ENCODE results near the gene BZW1. TPM values are rescaled to one million over a fixed set of nuclear protein-coding genes. Genes with fewer than 3 reads are reported as not detected.

The BZW1 gene
- total RNA-seq = 100 to 1,000 TPM; 276 to 457 TPM
- polyA plus RNA-seq (ENCODE audit: insufficient read length in 2 of 2) = 100 to 1,000 TPM; 177 to 220 TPM
- long read RNA-seq, donor 1, full-length matches to known transcripts = 59 of 74 reads
- long read RNA-seq, donor 1, partial matches to known transcripts = 10 of 74 reads
- long read RNA-seq, donor 1, other reads (novel, unspliced or antisense) = 5 of 74 reads
- long read RNA-seq, donor 2, full-length matches to known transcripts = 27 of 90 reads
- long read RNA-seq, donor 2, partial matches to known transcripts = 44 of 90 reads
- long read RNA-seq, donor 2, other reads (novel, unspliced or antisense) = 19 of 90 reads
- long read RNA-seq, donor 3, full-length matches to known transcripts = 27 of 95 reads
- long read RNA-seq, donor 3, partial matches to known transcripts = 37 of 95 reads
- long read RNA-seq, donor 3, other reads (novel, unspliced or antisense) = 31 of 95 reads
- long read RNA-seq, donor 4, full-length matches to known transcripts = 26 of 52 reads
- long read RNA-seq, donor 4, partial matches to known transcripts = 26 of 52 reads
- long read RNA-seq, donor 4, other reads (novel, unspliced or antisense) = 0 of 52 reads

DNA sequence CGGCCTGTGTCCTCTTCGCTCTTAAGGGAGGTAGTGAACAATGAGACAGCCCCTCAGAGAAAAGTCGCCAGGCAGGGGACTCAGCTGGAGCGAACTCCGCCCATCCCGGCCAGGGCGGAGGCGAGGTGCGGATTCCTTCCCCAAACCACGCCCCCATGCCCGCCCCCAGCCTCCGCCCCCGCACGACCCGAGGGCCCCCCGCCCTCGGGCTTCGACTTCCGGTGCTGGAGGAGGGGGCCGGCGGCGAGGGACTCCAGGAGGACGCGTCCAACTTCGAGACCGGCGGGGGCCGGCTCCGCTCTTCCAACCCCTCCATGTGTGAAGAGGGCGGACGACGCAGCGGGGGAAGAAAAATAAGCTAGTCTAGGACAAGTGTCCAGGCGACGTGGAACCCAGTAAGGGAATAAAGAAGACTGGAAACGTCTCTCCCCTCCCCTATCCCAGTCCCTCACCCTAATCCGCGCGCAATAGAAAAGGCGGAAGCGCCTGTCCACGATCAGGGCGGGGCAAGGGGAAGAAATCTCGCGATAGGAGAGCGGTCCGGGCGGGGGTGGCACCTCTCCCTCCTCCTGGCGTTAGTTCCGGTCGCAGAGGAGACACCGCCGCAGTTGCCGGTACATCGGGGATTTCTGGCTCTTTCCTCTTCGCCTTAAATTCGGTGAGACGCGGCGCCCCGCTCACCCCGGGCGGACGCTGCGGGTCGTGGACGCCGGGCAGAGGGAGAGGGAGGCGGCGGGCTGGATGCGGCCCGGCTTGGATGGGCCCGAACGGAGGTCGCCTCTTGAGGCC is at the start of gene BZW1:
Gene BZW1, plus strand, starts transcription at position 578 of the 789 bp plus-strand sequence. CDS start 1,308 bp downstream, outside the sequence.
- Histone ChIP-seq H3K4me1 (ENCODE audit: control insufficient read depth, insufficient read depth, low read length) (peaks cover 6% of the 10 kb centered on the region), H3K27me3 (ENCODE audit: control insufficient read depth, insufficient read depth, low read length) (no peaks in the 10 kb centered on the region), H3K9me3 (ENCODE audit: control insufficient read depth, insufficient read depth, low read length) (no peaks in the 10 kb centered on the region), H3K27ac (ENCODE audit: low read depth, low read length) (peak within 1 kb of the TSS; percentile 99), H3K4me3 (ENCODE audit: low read depth, low read length) (peak within 1 kb of the TSS; percentile 81), H3K36me3 (ENCODE audit: control insufficient read depth, insufficient read depth, low read length) (peaks cover 3% of the 10 kb centered on the region)
- peak; percentile 95 to 99 (median 95) for DNase-seq (ENCODE audit: low read depth in 4 of 6, low spot score in 6 of 6)
- under 1% methylated on average over 54 of the region's 75 CpGs for WGBS (ENCODE audit: insufficient coverage)

DNA sequence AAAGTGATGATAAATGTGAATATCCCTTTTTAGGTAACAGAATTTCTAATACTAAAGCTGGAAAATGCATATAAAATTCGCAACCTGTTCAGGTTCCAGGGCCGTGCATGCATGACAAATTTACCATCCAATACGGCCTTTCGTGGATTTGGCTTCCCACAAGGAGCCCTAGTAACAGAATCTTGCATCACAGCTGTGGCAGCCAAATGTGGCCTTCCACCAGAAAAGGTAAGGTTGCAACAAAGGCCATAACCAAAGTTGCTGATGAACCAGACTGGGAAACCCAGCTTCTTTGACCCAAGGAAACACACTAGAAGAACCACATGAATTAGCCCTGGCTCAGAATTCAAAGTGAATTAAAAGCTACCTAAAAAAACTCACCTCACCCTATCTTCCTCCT is 49.6 kb upstream of the BZW1 start:
- Histone ChIP-seq H3K4me1 (ENCODE audit: control insufficient read depth, insufficient read depth, low read length) (no peaks in the 10 kb centered on the region), H3K27ac (ENCODE audit: low read depth, low read length) (no peak overlapping the region), H3K27me3 (ENCODE audit: control insufficient read depth, insufficient read depth, low read length) (no peaks in the 10 kb centered on the region), H3K9me3 (ENCODE audit: control insufficient read depth, insufficient read depth, low read length) (no peaks in the 10 kb centered on the region), H3K4me3 (ENCODE audit: low read depth, low read length) (no peak overlapping the region), H3K36me3 (ENCODE audit: control insufficient read depth, insufficient read depth, low read length) (no peaks in the 10 kb centered on the region)
- 78% methylated on average over 4 of the region's 4 CpGs for WGBS (ENCODE audit: insufficient coverage)
- DNase-seq (ENCODE audit: low read depth in 4 of 6, low spot score in 6 of 6) = no peak

DNA sequence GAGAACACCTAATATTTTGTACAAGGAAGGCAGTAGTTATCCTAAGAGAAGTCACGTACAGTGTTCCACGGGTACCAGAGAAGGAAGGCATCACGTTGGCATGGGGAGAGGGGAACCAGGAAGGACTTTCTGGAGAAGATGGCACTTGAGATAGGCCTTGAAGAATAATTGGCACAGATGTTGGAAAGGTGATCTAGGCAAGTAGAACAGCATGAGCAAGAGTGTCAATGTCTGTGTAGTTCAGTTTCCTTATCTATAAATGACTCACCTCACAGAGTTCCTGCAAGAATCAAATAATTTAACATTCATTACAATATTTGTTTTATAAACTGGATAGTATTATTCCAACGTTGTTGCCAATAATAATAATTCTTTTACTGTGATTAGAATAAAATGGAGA is 48.3 kb upstream of the BZW1 start:
- 95% methylated on average over 3 of the region's 4 CpGs for WGBS (ENCODE audit: insufficient coverage)
- no peak overlapping the region for H3K27ac ChIP-seq (ENCODE audit: low read depth, low read length)
- no peak for DNase-seq (ENCODE audit: low read depth in 4 of 6, low spot score in 6 of 6)
- no peaks in the 10 kb centered on the region for H3K27me3 ChIP-seq (ENCODE audit: control insufficient read depth, insufficient read depth, low read length)
- no peaks in the 10 kb centered on the region for H3K4me1 ChIP-seq (ENCODE audit: control insufficient read depth, insufficient read depth, low read length)
- H3K9me3 ChIP-seq (ENCODE audit: control insufficient read depth, insufficient read depth, low read length) = no peaks in the 10 kb centered on the region
- no peaks in the 10 kb centered on the region for H3K36me3 ChIP-seq (ENCODE audit: control insufficient read depth, insufficient read depth, low read length)
- no peak overlapping the region for H3K4me3 ChIP-seq (ENCODE audit: low read depth, low read length)

DNA sequence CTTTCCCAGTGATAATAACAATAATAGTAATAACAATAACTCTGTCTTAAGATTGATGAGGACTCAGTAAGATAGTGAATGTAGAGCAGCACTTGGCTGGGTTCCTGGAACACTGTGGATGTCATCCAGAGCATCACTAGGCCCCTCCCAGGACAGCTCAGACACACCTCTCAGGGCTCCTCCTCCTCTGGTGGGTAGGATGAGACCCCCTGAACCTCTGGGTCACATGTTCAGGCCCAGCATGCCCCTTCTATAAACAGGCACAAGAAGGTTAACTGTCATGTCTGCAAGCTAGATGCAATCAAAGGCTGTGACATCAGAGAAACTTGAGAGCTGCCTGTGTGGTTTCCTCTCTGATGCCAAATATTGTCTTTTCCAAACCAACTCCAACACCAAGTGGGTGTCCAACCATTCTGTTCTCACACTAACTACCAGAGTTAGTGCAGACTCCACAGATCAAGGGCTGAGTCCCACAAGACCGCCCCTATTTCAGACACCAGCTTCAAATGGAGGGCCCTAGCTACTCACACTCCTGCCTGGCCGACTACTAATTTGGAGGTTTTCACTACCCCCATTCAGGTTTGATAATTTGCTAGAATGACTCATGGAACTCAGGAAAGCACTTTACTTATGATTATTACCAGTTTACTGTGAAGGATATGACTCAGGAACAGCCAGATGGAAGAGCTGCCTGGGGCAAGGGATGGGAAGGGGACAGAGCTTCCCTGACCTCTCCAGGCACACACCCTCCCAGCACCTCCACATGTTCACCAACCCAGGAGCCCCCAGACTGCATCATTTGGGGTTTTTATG is 46.4 kb upstream of the BZW1 start:
- peak in 1 of 6 donors; percentile 44 for DNase-seq (ENCODE audit: low read depth in 4 of 6, low spot score in 6 of 6)
- Histone ChIP-seq H3K27ac (ENCODE audit: low read depth, low read length) (no peak overlapping the region), H3K4me3 (ENCODE audit: low read depth, low read length) (no peak overlapping the region), H3K36me3 (ENCODE audit: control insufficient read depth, insufficient read depth, low read length) (no peaks in the 10 kb centered on the region), H3K9me3 (ENCODE audit: control insufficient read depth, insufficient read depth, low read length) (no peaks in the 10 kb centered on the region), H3K27me3 (ENCODE audit: control insufficient read depth, insufficient read depth, low read length) (no peaks in the 10 kb centered on the region), H3K4me1 (ENCODE audit: control insufficient read depth, insufficient read depth, low read length) (no peaks in the 10 kb centered on the region)
- 80% methylated on average over 1 of the region's 2 CpGs for WGBS (ENCODE audit: insufficient coverage)

DNA sequence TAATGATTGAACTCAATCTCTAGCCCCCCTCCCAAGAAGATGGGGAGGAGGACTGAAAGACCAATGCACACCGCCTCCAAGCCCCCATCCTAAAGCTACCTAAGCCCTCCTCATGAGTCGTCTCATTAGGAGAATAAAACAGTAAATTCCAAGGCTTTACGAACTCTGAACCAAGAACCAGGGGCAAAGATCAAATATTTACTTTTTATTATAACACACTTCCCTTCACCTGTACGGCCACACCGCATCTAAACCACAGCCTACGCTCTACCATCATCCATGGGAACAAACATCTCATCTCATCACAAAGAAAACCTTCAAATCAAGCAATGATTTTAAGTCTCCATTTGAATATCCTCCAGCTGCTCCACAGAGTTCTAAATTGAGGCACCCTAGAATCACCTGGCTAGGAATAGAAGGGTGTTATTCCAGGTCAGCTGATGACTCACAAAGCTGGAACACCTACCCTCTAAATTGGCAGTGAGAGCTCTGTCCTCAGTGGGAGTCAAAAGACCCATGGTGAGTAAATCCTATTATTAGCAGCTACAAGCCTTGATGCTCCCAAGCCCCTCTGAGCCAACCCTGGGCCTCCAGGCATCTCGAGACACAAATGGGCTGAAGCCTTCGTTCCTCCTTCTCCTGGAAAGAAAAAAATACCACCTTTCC is 45.6 kb upstream of the BZW1 start:
- H3K27ac ChIP-seq (ENCODE audit: low read depth, low read length) = no peak overlapping the region

DNA sequence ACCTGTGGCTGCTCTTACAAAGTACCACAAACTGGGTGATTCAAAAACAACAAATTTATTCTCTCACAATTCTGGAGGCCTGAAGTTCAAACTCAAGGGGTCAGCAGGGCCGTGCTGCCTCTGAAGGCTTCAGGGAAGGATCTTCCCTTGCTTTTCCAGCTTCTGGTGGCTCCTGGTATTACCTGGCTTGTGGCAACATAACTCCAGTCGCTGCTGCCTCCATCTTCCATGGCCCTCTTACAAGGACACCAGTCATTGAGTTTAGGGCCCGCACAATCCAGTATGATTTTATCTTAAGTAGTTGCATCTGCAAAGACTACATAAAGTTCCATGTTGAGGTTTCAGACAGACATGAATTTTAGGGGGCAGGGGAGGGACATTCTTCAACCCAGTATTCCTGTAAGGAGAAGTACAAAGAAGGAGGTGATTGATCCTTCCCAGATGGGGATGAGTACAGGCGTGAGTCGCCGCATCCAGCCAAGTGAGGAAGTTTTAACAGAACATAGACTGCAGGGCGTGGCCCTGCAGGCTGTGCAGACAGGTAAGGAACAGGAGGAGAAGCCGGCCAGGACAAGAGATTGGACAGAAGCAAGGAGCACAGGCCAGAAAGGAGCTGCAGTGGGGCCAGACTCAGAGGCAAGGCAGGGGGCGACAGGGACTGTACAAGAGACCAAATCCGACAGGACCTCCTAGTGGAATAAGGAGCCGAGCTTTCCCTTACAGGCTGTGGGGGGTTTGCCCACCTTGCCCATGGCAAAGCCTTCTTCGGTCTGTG is 44.4 kb upstream of the BZW1 start:
- Histone ChIP-seq H3K36me3 (ENCODE audit: control insufficient read depth, insufficient read depth, low read length) (no peaks in the 10 kb centered on the region), H3K4me3 (ENCODE audit: low read depth, low read length) (no peak overlapping the region), H3K9me3 (ENCODE audit: control insufficient read depth, insufficient read depth, low read length) (no peaks in the 10 kb centered on the region), H3K4me1 (ENCODE audit: control insufficient read depth, insufficient read depth, low read length) (no peaks in the 10 kb centered on the region), H3K27me3 (ENCODE audit: control insufficient read depth, insufficient read depth, low read length) (no peaks in the 10 kb centered on the region), H3K27ac (ENCODE audit: low read depth, low read length) (no peak overlapping the region)
- no peak for DNase-seq (ENCODE audit: low read depth in 4 of 6, low spot score in 6 of 6)
- 81% methylated on average over 10 of the region's 12 CpGs for WGBS (ENCODE audit: insufficient coverage)

More for the DNA sequence above, 45.6 kb upstream of the BZW1 start:
- H3K4me1 ChIP-seq (ENCODE audit: control insufficient read depth, insufficient read depth, low read length) = no peaks in the 10 kb centered on the region
- H3K9me3 ChIP-seq (ENCODE audit: control insufficient read depth, insufficient read depth, low read length) = no peaks in the 10 kb centered on the region
- no peaks in the 10 kb centered on the region for H3K36me3 ChIP-seq (ENCODE audit: control insufficient read depth, insufficient read depth, low read length)
- no peak overlapping the region for H3K4me3 ChIP-seq (ENCODE audit: low read depth, low read length)
- DNase-seq (ENCODE audit: low read depth in 4 of 6, low spot score in 6 of 6) = no peak
- H3K27me3 ChIP-seq (ENCODE audit: control insufficient read depth, insufficient read depth, low read length) = no peaks in the 10 kb centered on the region
- WGBS (ENCODE audit: insufficient coverage) = 87% methylated on average over 6 of the region's 8 CpGs

DNA sequence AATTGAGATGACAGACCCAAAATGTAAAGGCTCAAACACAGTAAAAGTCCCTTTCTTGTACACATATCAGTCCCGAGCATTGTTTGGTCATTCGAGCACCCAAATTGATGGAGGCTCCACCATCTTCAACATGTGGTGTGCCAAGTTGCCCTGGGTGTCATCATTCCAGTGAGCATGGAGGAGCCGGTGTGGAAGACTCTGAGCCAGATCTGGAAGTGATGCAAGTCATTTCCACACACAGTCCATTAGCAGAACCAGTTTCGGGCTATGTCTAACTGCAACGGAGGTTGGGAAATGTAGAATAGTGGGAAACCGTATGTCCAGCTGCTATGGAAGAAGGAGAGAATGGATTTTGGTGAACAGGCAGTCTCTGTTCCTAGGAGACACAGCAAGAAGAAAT is 40.9 kb upstream of the BZW1 start:
- H3K9me3 ChIP-seq (ENCODE audit: control insufficient read depth, insufficient read depth, low read length) = peaks cover 2% of the 10 kb centered on the region
- H3K4me1 ChIP-seq (ENCODE audit: control insufficient read depth, insufficient read depth, low read length) = no peaks in the 10 kb centered on the region
- H3K4me3 ChIP-seq (ENCODE audit: low read depth, low read length) = no peak overlapping the region
- H3K27ac ChIP-seq (ENCODE audit: low read depth, low read length) = no peak overlapping the region
- WGBS (ENCODE audit: insufficient coverage) = 74% methylated on average over 5 of the region's 6 CpGs
- H3K36me3 ChIP-seq (ENCODE audit: control insufficient read depth, insufficient read depth, low read length) = no peaks in the 10 kb centered on the region
- H3K27me3 ChIP-seq (ENCODE audit: control insufficient read depth, insufficient read depth, low read length) = no peaks in the 10 kb centered on the region
- no peak for DNase-seq (ENCODE audit: low read depth in 4 of 6, low spot score in 6 of 6)

DNA sequence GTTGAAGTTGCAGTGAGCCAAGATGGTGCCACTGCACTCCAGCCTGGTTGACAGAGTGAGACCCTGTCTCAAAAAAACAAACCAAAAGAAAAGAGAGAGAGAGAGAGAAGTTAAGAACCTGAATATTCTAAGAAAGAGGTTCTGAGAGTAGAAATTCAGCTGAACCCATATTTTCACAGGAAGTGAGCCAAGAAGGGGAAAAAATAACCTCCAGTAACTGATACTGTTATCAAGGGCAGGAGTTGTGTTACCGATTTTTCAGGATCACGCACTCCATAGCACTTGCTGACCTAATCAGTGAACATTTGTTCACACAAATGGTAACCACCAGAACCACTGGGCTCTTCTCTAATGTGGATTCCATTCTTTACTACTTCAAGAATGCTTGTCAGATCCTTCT is 39.1 kb upstream of the BZW1 start:
- Histone ChIP-seq H3K9me3 (ENCODE audit: control insufficient read depth, insufficient read depth, low read length) (peaks cover 2% of the 10 kb centered on the region), H3K36me3 (ENCODE audit: control insufficient read depth, insufficient read depth, low read length) (no peaks in the 10 kb centered on the region), H3K4me1 (ENCODE audit: control insufficient read depth, insufficient read depth, low read length) (no peaks in the 10 kb centered on the region), H3K4me3 (ENCODE audit: low read depth, low read length) (no peak overlapping the region), H3K27ac (ENCODE audit: low read depth, low read length) (no peak overlapping the region), H3K27me3 (ENCODE audit: control insufficient read depth, insufficient read depth, low read length) (no peaks in the 10 kb centered on the region)
- WGBS (ENCODE audit: insufficient coverage) = 100% methylated on average over 2 of the region's 2 CpGs
- DNase-seq (ENCODE audit: low read depth in 4 of 6, low spot score in 6 of 6) = no peak
